SK-N-SH treated with all-trans-retinoic acid at 6 μM for 48 hours (cell line): Measurements from ENCODE around the gene ZC3H15.

ENCODE experiments used
- ATAC-seq: fragments of 200-7000 bp; cut with Tn5 transposase; 3 replicates; pipeline ENCODE4 v1.9.1; 2020; ENCODE audit warnings: mild to moderate bottlenecking, moderate library complexity
- ARNTL ChIP-seq: fragments of 450-650 bp; formaldehyde crosslinking; IDR thresholded peaks from 2 replicates; pipeline ENCODE4 v1.5.0; 2020; ENCODE audit warnings: low read depth, mild to moderate bottlenecking, moderate library complexity, borderline replicate concordance
- CSDC2 ChIP-seq: fragments of 250-450 bp; sonication (Bioruptor Pico); IDR thresholded peaks from 2 replicates; pipeline ENCODE4 v1.5.0; 2020; ENCODE audit warnings: mild to moderate bottlenecking, moderate library complexity
- ESRRG ChIP-seq: fragments of 250-450 bp; sonication (Bioruptor Pico); IDR thresholded peaks from 2 replicates; pipeline ENCODE4 v1.6.1; 2021; ENCODE audit warnings: mild to moderate bottlenecking
- GLIS3 ChIP-seq: fragments of 250-450 bp; sonication (Bioruptor Pico); IDR thresholded peaks from 2 replicates; pipeline ENCODE4 v1.5.0; 2020; ENCODE audit warnings: mild to moderate bottlenecking, moderate library complexity
- ISL1 ChIP-seq: fragments of 250-450 bp; sonication (Bioruptor Pico); IDR thresholded peaks from 2 replicates; pipeline ENCODE4 v2.1.2; 2022; ENCODE audit warnings: mild to moderate bottlenecking, moderate library complexity
- PPARA ChIP-seq: fragments of 250-450 bp; sonication (Bioruptor Pico); IDR thresholded peaks from 2 replicates; pipeline ENCODE4 v1.5.0; 2020; ENCODE audit warnings: mild to moderate bottlenecking, borderline replicate concordance
- RARB ChIP-seq: fragments of 250-450 bp; sonication (Bioruptor Pico); IDR thresholded peaks from 2 replicates; pipeline ENCODE4 v1.8.0; 2021; ENCODE audit warnings: mild to moderate bottlenecking, moderate library complexity
- SNAI2 ChIP-seq: fragments of 250-450 bp; sonication (Bioruptor Pico); IDR thresholded peaks from 2 replicates; pipeline ENCODE4 v1.5.0; 2020; ENCODE audit warnings: mild to moderate bottlenecking, moderate library complexity
- TCF4 ChIP-seq: fragments of 250-450 bp; sonication (Bioruptor Pico); IDR thresholded peaks from 2 replicates; pipeline ENCODE4 v1.8.0; 2021; ENCODE audit warnings: mild to moderate bottlenecking, moderate library complexity, borderline replicate concordance
- TOX ChIP-seq: fragments of 250-450 bp; sonication (Bioruptor Pico); IDR thresholded peaks from 2 replicates; pipeline ENCODE4 v1.8.0; 2021; ENCODE audit warnings: mild to moderate bottlenecking, moderate library complexity, borderline replicate concordance
- ZC3H10 ChIP-seq: fragments of 250-450 bp; sonication (Bioruptor Pico); IDR thresholded peaks from 2 replicates; pipeline ENCODE4 v1.5.1; 2021; ENCODE audit warnings: mild to moderate bottlenecking, moderate library complexity
- ZFP3 ChIP-seq: fragments of 250-450 bp; sonication (Bioruptor Pico); IDR thresholded peaks from 2 replicates; pipeline ENCODE4 v1.5.0; 2020; ENCODE audit warnings: mild to moderate bottlenecking, moderate library complexity
- ZFP30 ChIP-seq: fragments of 450-650 bp; formaldehyde crosslinking; IDR thresholded peaks from 2 replicates; pipeline ENCODE4 v1.5.0; 2022; ENCODE audit warnings: mild to moderate bottlenecking, moderate library complexity
- ZNF565 ChIP-seq: fragments of 450-650 bp; formaldehyde crosslinking; conservative IDR thresholded peaks from 2 replicates; pipeline ENCODE4 v1.5.0; 2020; ENCODE audit warnings: low read depth, mild to moderate bottlenecking, moderate library complexity
- ZNF70 ChIP-seq: fragments of 450-650 bp; formaldehyde crosslinking; IDR thresholded peaks from 2 replicates; pipeline ENCODE4 v1.5.0; 2020; ENCODE audit warnings: mild to moderate bottlenecking, moderate library complexity
- ZNF8 ChIP-seq: fragments of 450-650 bp; formaldehyde crosslinking; IDR thresholded peaks from 2 replicates; pipeline ENCODE4 v1.5.0; 2020; ENCODE audit warnings: mild to moderate bottlenecking, moderate library complexity
- TF ChIP-seq, protein P1 (sequence below): fragments of 250-450 bp; sonication (Bioruptor Pico); IDR thresholded peaks from 2 replicates; pipeline ENCODE4 v1.8.0; 2021; ENCODE audit warnings: low read depth, mild to moderate bottlenecking, moderate library complexity, borderline replicate concordance
- TF ChIP-seq, protein P2 (sequence below): fragments of 250-450 bp; sonication (Bioruptor Pico); IDR thresholded peaks from 2 replicates; pipeline ENCODE4 v1.5.0; 2020; ENCODE audit warnings: mild to moderate bottlenecking, moderate library complexity
- TF ChIP-seq, protein P3 (sequence below): fragments of 250-450 bp; sonication (Bioruptor Pico); IDR thresholded peaks from 2 replicates; pipeline ENCODE4 v1.5.1; 2020; ENCODE audit warnings: low read depth, mild to moderate bottlenecking, moderate library complexity
- TF ChIP-seq, protein P4 (sequence below): fragments of 250-450 bp; sonication (Bioruptor Pico); IDR thresholded peaks from 2 replicates; pipeline ENCODE4 v1.8.0; 2020; ENCODE audit warnings: mild to moderate bottlenecking, moderate library complexity, borderline replicate concordance
- TF ChIP-seq, protein P5 (sequence below): fragments of 250-450 bp; sonication (Bioruptor Pico); IDR thresholded peaks from 2 replicates; pipeline ENCODE4 v1.5.1; 2021; ENCODE audit warnings: mild to moderate bottlenecking, moderate library complexity

The ZC3H15 gene

DNA sequence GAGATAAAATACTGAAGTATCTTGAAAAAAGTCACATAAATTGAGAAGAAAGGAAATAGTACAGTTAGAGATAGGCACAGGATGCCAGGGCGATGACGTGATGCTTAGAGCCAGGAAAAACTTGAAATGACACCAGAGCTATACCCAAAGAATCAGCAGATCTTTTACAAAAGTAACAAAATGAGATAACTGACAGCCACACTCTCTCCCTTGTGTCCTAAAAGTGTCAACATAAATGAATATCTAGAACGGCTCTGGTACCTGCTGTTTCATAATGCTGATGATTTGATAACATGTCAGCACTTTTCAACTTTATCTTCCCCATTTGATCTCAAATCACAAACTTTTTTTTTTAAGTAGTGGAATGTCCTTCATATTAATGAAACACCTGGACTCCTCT lies 45.6 kb upstream of the ZC3H15 start (continued):
- TF ChIP-seq ZNF565 (CRISPR knock-in tag) (no peak), SNAI2 (CRISPR knock-in tag) (no peak), ZNF8 (CRISPR knock-in tag) (no peak), ARNTL (no peak), PPARA (CRISPR knock-in tag) (no peak)

DNA sequence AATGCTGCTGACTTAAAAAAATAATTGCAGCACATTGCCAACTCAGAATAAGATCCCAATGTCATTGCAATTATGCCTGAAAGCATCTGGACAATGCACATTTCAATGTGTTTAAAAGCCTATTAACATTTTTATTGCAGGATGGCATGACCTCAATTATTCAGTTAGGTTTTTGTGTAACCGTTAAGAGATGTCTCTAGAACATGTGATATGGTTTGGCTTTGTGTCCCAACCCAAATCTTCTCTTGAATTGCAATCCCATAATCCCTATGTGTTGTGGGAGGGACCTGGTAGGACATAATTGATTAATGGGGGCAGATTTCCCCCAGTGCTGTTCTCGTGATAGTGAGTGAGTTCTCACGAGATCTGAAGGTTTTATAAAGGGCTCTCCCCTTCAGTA lies 43.2 kb upstream of the ZC3H15 start:
- no peak for TF ChIP-seq ZNF8 (CRISPR knock-in tag)
- TF ChIP-seq, protein P1, sequence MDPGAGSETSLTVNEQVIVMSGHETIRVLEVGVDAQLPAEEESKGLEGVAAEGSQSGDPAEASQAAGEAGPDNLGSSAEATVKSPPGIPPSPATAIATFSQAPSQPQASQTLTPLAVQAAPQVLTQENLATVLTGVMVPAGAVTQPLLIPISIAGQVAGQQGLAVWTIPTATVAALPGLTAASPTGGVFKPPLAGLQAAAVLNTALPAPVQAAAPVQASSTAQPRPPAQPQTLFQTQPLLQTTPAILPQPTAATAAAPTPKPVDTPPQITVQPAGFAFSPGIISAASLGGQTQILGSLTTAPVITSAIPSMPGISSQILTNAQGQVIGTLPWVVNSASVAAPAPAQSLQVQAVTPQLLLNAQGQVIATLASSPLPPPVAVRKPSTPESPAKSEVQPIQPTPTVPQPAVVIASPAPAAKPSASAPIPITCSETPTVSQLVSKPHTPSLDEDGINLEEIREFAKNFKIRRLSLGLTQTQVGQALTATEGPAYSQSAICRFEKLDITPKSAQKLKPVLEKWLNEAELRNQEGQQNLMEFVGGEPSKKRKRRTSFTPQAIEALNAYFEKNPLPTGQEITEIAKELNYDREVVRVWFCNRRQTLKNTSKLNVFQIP (CRISPR knock-in tag): no peak
- TF ChIP-seq, protein P2, sequence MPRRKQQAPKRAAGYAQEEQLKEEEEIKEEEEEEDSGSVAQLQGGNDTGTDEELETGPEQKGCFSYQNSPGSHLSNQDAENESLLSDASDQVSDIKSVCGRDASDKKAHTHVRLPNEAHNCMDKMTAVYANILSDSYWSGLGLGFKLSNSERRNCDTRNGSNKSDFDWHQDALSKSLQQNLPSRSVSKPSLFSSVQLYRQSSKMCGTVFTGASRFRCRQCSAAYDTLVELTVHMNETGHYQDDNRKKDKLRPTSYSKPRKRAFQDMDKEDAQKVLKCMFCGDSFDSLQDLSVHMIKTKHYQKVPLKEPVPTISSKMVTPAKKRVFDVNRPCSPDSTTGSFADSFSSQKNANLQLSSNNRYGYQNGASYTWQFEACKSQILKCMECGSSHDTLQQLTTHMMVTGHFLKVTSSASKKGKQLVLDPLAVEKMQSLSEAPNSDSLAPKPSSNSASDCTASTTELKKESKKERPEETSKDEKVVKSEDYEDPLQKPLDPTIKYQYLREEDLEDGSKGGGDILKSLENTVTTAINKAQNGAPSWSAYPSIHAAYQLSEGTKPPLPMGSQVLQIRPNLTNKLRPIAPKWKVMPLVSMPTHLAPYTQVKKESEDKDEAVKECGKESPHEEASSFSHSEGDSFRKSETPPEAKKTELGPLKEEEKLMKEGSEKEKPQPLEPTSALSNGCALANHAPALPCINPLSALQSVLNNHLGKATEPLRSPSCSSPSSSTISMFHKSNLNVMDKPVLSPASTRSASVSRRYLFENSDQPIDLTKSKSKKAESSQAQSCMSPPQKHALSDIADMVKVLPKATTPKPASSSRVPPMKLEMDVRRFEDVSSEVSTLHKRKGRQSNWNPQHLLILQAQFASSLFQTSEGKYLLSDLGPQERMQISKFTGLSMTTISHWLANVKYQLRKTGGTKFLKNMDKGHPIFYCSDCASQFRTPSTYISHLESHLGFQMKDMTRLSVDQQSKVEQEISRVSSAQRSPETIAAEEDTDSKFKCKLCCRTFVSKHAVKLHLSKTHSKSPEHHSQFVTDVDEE (CRISPR knock-in tag): no peak
- no peak for TF ChIP-seq ZFP3
- TF ChIP-seq, protein P3, sequence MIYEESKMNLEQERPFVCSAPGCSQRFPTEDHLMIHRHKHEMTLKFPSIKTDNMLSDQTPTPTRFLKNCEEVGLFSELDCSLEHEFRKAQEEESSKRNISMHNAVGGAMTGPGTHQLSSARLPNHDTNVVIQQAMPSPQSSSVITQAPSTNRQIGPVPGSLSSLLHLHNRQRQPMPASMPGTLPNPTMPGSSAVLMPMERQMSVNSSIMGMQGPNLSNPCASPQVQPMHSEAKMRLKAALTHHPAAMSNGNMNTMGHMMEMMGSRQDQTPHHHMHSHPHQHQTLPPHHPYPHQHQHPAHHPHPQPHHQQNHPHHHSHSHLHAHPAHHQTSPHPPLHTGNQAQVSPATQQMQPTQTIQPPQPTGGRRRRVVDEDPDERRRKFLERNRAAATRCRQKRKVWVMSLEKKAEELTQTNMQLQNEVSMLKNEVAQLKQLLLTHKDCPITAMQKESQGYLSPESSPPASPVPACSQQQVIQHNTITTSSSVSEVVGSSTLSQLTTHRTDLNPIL: no peak
- TF ChIP-seq TCF4: no peak
- TF ChIP-seq PPARA (CRISPR knock-in tag): no peak
- TF ChIP-seq ZFP30: no peak
- TF ChIP-seq ARNTL: no peak
- TF ChIP-seq, all 23 proteins: peak for 0
- ATAC-seq: no peak

DNA sequence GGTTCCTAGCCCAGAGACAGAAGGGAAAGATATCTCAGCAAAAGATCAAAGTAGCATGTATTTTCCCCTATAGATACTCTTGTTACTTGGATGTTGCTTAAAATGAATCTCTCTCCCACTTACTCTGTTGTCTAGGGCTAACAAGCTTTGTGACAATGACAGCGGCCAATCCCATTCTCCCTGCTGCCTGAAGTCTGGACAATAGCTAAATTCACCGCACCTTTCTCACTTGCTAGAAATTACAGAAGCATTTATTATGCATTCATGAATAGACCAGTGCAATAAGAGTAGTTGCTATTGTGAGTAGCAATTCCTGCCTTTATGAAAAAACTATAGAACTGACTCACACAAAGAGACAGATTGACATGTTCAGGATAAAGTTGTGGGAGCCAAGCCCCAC lies 42.2 kb upstream of the ZC3H15 start:
- TF ChIP-seq TCF4 (no peak), ZFP30 (no peak), ZNF70 (no peak), SNAI2 (CRISPR knock-in tag) (no peak), ZC3H10 (no peak), ZFP3 (no peak), ZNF565 (CRISPR knock-in tag) (no peak), GLIS3 (CRISPR knock-in tag) (no peak), TOX (CRISPR knock-in tag) (no peak), CSDC2 (no peak), ESRRG (CRISPR knock-in tag) (no peak), ISL1 (no peak), RARB (no peak)
- TF ChIP-seq, protein P4, sequence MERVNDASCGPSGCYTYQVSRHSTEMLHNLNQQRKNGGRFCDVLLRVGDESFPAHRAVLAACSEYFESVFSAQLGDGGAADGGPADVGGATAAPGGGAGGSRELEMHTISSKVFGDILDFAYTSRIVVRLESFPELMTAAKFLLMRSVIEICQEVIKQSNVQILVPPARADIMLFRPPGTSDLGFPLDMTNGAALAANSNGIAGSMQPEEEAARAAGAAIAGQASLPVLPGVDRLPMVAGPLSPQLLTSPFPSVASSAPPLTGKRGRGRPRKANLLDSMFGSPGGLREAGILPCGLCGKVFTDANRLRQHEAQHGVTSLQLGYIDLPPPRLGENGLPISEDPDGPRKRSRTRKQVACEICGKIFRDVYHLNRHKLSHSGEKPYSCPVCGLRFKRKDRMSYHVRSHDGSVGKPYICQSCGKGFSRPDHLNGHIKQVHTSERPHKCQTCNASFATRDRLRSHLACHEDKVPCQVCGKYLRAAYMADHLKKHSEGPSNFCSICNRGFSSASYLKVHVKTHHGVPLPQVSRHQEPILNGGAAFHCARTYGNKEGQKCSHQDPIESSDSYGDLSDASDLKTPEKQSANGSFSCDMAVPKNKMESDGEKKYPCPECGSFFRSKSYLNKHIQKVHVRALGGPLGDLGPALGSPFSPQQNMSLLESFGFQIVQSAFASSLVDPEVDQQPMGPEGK: no peak
- TF ChIP-seq, protein P1 (CRISPR knock-in tag): no peak
- TF ChIP-seq, protein P5, sequence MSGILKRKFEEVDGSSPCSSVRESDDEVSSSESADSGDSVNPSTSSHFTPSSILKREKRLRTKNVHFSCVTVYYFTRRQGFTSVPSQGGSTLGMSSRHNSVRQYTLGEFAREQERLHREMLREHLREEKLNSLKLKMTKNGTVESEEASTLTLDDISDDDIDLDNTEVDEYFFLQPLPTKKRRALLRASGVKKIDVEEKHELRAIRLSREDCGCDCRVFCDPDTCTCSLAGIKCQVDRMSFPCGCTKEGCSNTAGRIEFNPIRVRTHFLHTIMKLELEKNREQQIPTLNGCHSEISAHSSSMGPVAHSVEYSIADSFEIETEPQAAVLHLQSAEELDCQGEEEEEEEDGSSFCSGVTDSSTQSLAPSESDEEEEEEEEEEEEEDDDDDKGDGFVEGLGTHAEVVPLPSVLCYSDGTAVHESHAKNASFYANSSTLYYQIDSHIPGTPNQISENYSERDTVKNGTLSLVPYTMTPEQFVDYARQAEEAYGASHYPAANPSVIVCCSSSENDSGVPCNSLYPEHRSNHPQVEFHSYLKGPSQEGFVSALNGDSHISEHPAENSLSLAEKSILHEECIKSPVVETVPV (CRISPR knock-in tag): no peak
- TF ChIP-seq, protein P2 (CRISPR knock-in tag): no peak
- ATAC-seq: no peak
